Neutrophil (primary cell): Measurements from ENCODE around the gene TBCA.

Experiments
- H3K27ac ChIP-seq: fragments of 200-600 bp; sonication (generic); 2 replicates; pipeline ENCODE4 v1.5.1; 2016; ENCODE audit warnings: mild to moderate bottlenecking, moderate library complexity
- H3K27me3 ChIP-seq: fragments of 200-600 bp; sonication (generic); 2 replicates; pipeline ENCODE4 v1.6.0; 2016; ENCODE audit warnings: mild to moderate bottlenecking
- H3K36me3 ChIP-seq: fragments of 200-600 bp; sonication (generic); 2 replicates; pipeline ENCODE4 v1.5.1; 2017
- H3K4me1 ChIP-seq, 2 experiments: fragments of 200-600 bp in 1 of 2; sonication (generic) in 1 of 2; 1 replicate in 1 of 2; 2 replicates in 1 of 2; pipeline versions ENCODE4 v1.5.1 to v1.6.1; 2013 to 2016; ENCODE audit warnings: low read depth in 1 of 2, low read length in 1 of 2, mild to moderate bottlenecking in 1 of 2, moderate library complexity in 1 of 2; ENCODE audit not compliant: control insufficient read depth in 1 of 2, insufficient read depth in 1 of 2
- H3K4me3 ChIP-seq, 2 experiments: fragments of 200-600 bp in 1 of 2; sonication (generic) in 1 of 2; 1 replicate in 1 of 2; 2 replicates in 1 of 2; pipeline ENCODE4 v1.5.1; 2013 to 2016; ENCODE audit warnings: low read depth in 1 of 2, low read length in 1 of 2, mild to moderate bottlenecking in 1 of 2, moderate library complexity in 1 of 2
- H3K9me3 ChIP-seq: fragments of 200-600 bp; sonication (generic); 2 replicates; pipeline ENCODE4 v1.5.1; 2016
- CTCF ChIP-seq: fragments of 200-600 bp; sonication (generic); IDR thresholded peaks from 2 replicates; pipeline ENCODE4 v1.5.1; 2016; ENCODE audit warnings: antibody characterized with exemption

TBCA gene

GRCh38 chr5:77724934-77725333 is 51.2 kb downstream of the TBCA start:
- H3K27me3 ChIP-seq = no peaks in the 10 kb centered on the region
- H3K27ac ChIP-seq = no peak overlapping the region
- no peaks in the 10 kb centered on the region for H3K4me1 ChIP-seq

GRCh38 chr5:77719666-77720363 is 56.3 kb downstream of the TBCA start:
- TF ChIP-seq CTCF = no peak
- Histone ChIP-seq H3K4me3 (no peak overlapping the region), H3K36me3 (no peaks in the 10 kb centered on the region), H3K4me1 (no peaks in the 10 kb centered on the region), H3K9me3 (no peaks in the 10 kb centered on the region), H3K27me3 (no peaks in the 10 kb centered on the region), H3K27ac (no peak overlapping the region)

More at GRCh38 chr5:77724934-77725333, 51.2 kb downstream of the TBCA start:
- H3K36me3 ChIP-seq = no peaks in the 10 kb centered on the region
- no peaks in the 10 kb centered on the region for H3K9me3 ChIP-seq
- no peak overlapping the region for H3K4me3 ChIP-seq
- no peak for TF ChIP-seq CTCF

GRCh38 chr5:77718934-77719610 is 57.1 kb downstream of the TBCA start:
- no peak overlapping the region for H3K4me3 ChIP-seq

GRCh38 chr5:77709993-77710685 is 66.0 kb downstream of the TBCA start:
- peaks cover 28% of the 10 kb centered on the region for H3K36me3 ChIP-seq
- H3K4me3 ChIP-seq = no peak overlapping the region
- H3K4me1 ChIP-seq = no peaks in the 10 kb centered on the region
- TF ChIP-seq CTCF = no peak
- no peaks in the 10 kb centered on the region for H3K9me3 ChIP-seq
- no peaks in the 10 kb centered on the region for H3K27me3 ChIP-seq
- H3K27ac ChIP-seq = no peak overlapping the region

More at GRCh38 chr5:77718934-77719610, 57.1 kb downstream of the TBCA start:
- no peak for TF ChIP-seq CTCF
- Histone ChIP-seq H3K36me3 (no peaks in the 10 kb centered on the region), H3K9me3 (no peaks in the 10 kb centered on the region), H3K27ac (no peak overlapping the region), H3K27me3 (no peaks in the 10 kb centered on the region), H3K4me1 (no peaks in the 10 kb centered on the region)

- H3K36me3 ChIP-seq = peaks cover 31% of the 10 kb centered on the region
- no peak overlapping the region for H3K4me3 ChIP-seq
- no peaks in the 10 kb centered on the region for H3K4me1 ChIP-seq
- no peaks in the 10 kb centered on the region for H3K27me3 ChIP-seq
- H3K9me3 ChIP-seq = no peaks in the 10 kb centered on the region
- TF ChIP-seq CTCF = no peak
- H3K27ac ChIP-seq = no peak overlapping the region
Observed at GRCh38 chr5:77709340-77709739, 66.8 kb downstream of the TBCA start.
